ENCODE results near the gene SLC35E2B. TPM values are rescaled to one million over a fixed set of nuclear protein-coding genes. Genes with fewer than 3 reads are reported as not detected.

Gene SLC35E2B
- total and polyA plus RNA-seq, 2 of the 13 experiments (the other 11 are each of a cell fraction or from before 2014, with no cell fraction given): 14.1 to 19.7 TPM

DNA sequence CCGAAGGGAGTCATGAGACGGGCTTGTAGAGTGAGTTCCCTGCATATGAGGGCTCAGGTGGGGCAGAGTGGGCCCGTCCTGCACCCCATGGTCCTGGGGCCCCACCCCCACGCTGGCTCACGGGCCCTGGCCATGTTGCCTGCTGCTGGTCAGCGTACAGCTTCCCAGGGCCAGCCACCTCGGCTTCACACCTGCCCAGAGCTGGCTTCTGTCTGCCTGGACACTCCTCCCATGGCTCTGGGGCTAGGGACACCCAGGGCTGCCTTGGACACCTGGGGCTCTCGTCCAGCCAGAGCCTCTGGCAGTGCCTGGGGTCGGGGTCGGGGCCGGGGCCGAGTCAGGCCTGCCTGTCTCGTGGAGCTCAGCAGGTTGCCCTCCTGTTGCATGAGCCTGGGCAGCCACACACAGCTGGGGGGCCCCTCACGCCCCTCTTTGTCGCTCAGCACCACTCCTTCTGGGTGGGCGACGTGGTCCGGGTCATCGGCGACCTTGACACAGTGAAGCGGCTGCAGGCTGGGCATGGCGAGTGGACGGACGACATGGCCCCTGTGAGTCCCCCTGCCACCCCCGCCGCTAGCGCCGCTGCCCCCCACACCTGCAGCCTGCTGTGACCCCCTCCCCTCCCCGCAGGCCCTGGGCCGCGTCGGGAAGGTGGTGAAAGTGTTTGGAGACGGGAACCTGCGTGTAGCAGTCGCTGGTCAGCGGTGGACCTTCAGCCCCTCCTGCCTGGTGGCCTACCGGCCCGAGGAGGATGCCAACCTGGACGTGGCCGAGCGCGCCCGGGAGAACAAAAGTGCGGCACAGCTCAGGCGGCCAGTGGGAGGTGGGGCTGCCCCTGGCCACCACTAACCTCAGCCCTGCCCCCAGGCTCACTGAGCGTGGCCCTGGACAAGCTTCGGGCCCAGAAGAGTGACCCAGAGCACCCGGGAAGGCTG lies 66.1 kb downstream of the SLC35E2B start:
- H3K9ac ChIP-seq (ENCODE audit: insufficient read depth, low read depth, low read length): no peak overlapping the region
- ATAC-seq (no peak), DNase-seq (ENCODE audit: low spot score) (no peak), FAIRE-seq (no peak)
- ChIA-PET CTCF (ENCODE audit: low intra/inter-chr PET ratio, low total read pairs) (no interaction called here), POLR2A (no interaction called here)
- intact Hi-C loops (cut with micrococcal nuclease; ENCODE audit: unreplicated experiment): no loop called here
- TF ChIP-seq, protein P1, sequence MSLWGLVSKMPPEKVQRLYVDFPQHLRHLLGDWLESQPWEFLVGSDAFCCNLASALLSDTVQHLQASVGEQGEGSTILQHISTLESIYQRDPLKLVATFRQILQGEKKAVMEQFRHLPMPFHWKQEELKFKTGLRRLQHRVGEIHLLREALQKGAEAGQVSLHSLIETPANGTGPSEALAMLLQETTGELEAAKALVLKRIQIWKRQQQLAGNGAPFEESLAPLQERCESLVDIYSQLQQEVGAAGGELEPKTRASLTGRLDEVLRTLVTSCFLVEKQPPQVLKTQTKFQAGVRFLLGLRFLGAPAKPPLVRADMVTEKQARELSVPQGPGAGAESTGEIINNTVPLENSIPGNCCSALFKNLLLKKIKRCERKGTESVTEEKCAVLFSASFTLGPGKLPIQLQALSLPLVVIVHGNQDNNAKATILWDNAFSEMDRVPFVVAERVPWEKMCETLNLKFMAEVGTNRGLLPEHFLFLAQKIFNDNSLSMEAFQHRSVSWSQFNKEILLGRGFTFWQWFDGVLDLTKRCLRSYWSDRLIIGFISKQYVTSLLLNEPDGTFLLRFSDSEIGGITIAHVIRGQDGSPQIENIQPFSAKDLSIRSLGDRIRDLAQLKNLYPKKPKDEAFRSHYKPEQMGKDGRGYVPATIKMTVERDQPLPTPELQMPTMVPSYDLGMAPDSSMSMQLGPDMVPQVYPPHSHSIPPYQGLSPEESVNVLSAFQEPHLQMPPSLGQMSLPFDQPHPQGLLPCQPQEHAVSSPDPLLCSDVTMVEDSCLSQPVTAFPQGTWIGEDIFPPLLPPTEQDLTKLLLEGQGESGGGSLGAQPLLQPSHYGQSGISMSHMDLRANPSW (CRISPR knock-in tag; IDR thresholded peaks at IDR 0.05; ENCODE audit: borderline replicate concordance): no peak
- TF ChIP-seq, protein P2, sequence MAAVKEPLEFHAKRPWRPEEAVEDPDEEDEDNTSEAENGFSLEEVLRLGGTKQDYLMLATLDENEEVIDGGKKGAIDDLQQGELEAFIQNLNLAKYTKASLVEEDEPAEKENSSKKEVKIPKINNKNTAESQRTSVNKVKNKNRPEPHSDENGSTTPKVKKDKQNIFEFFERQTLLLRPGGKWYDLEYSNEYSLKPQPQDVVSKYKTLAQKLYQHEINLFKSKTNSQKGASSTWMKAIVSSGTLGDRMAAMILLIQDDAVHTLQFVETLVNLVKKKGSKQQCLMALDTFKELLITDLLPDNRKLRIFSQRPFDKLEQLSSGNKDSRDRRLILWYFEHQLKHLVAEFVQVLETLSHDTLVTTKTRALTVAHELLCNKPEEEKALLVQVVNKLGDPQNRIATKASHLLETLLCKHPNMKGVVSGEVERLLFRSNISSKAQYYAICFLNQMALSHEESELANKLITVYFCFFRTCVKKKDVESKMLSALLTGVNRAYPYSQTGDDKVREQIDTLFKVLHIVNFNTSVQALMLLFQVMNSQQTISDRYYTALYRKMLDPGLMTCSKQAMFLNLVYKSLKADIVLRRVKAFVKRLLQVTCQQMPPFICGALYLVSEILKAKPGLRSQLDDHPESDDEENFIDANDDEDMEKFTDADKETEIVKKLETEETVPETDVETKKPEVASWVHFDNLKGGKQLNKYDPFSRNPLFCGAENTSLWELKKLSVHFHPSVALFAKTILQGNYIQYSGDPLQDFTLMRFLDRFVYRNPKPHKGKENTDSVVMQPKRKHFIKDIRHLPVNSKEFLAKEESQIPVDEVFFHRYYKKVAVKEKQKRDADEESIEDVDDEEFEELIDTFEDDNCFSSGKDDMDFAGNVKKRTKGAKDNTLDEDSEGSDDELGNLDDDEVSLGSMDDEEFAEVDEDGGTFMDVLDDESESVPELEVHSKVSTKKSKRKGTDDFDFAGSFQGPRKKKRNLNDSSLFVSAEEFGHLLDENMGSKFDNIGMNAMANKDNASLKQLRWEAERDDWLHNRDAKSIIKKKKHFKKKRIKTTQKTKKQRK (IDR thresholded peaks at IDR 0.05; ENCODE audit: low read length): no peak
- TF ChIP-seq SRF (IDR thresholded peaks at IDR 0.05; ENCODE audit: low read depth, low read length) (no peak), HIVEP1 (CRISPR knock-in tag; IDR thresholded peaks at IDR 0.05) (no peak), TBL1XR1 (IDR thresholded peaks at IDR 0.05; ENCODE audit: borderline replicate concordance, low read length, partially characterized antibody) (no peak), ZNF160 (CRISPR knock-in tag; IDR thresholded peaks at IDR 0.05) (no peak), POLR2AphosphoS5 (IDR thresholded peaks at IDR 0.05; ENCODE audit: low read depth, low read length) (no peak), KLF15 (CRISPR knock-in tag; IDR thresholded peaks at IDR 0.05; ENCODE audit: borderline replicate concordance) (no peak), ZNF230 (CRISPR knock-in tag; IDR thresholded peaks at IDR 0.05) (no peak), ZMYM2 (CRISPR knock-in tag; IDR thresholded peaks at IDR 0.05) (no peak), KLF13 (CRISPR knock-in tag; IDR thresholded peaks at IDR 0.05) (no peak), ZNF331 (CRISPR knock-in tag; IDR thresholded peaks at IDR 0.05) (no peak)
- TF ChIP-seq, protein P3, sequence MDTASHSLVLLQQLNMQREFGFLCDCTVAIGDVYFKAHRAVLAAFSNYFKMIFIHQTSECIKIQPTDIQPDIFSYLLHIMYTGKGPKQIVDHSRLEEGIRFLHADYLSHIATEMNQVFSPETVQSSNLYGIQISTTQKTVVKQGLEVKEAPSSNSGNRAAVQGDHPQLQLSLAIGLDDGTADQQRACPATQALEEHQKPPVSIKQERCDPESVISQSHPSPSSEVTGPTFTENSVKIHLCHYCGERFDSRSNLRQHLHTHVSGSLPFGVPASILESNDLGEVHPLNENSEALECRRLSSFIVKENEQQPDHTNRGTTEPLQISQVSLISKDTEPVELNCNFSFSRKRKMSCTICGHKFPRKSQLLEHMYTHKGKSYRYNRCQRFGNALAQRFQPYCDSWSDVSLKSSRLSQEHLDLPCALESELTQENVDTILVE (CRISPR knock-in tag; IDR thresholded peaks at IDR 0.05): no peak
- TF ChIP-seq, protein P4, sequence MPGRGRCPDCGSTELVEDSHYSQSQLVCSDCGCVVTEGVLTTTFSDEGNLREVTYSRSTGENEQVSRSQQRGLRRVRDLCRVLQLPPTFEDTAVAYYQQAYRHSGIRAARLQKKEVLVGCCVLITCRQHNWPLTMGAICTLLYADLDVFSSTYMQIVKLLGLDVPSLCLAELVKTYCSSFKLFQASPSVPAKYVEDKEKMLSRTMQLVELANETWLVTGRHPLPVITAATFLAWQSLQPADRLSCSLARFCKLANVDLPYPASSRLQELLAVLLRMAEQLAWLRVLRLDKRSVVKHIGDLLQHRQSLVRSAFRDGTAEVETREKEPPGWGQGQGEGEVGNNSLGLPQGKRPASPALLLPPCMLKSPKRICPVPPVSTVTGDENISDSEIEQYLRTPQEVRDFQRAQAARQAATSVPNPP (CRISPR knock-in tag; IDR thresholded peaks at IDR 0.05): no peak
- no peaks in the 10 kb centered on the region for H3K9me3 ChIP-seq (ENCODE audit: low read length)
- 96% methylated on average over 21 of the region's 48 CpGs for WGBS (ENCODE audit: low lambda C conversion rate)
- H3K4me3 ChIP-seq (replicated peaks in 1 of 3; ENCODE audit: insufficient read depth in 1 of 3, low read depth in 2 of 3, low read length in 3 of 3): no peak overlapping the region
- H4K20me1 ChIP-seq (ENCODE audit: insufficient read depth, low read length): no peaks in the 10 kb centered on the region
- H3K27me3 ChIP-seq (ENCODE audit: control insufficient read depth in 1 of 2, insufficient read depth in 2 of 2, low read length in 2 of 2): no peaks in the 10 kb centered on the region
- H3K27ac ChIP-seq (ENCODE audit: extremely low read length, insufficient read depth, low read length): no peak overlapping the region
- no peaks in the 10 kb centered on the region for H3K4me1 ChIP-seq (ENCODE audit: insufficient read depth, low read length)
- H3K4me2 ChIP-seq (ENCODE audit: low read depth, low read length): no peak overlapping the region
- H3K36me3 ChIP-seq (replicated peaks in 1 of 2; ENCODE audit: control insufficient read depth in 1 of 2, insufficient read depth in 2 of 2, low read length in 2 of 2): peaks cover 0 to 2% of the 10 kb centered on the region in 2 experiments; a peak in 1 of 5 replicates
- BruUV-seq (replicated peaks): no TSS peak
- in situ Hi-C loops (cut with HindIII; ENCODE audit: extremely low pct_ligation_motif_present, low pct_unique_long_range_greater_than_20kb): no loop called here
- H2AFZ ChIP-seq (ENCODE audit: low read length): no peak overlapping the region
- no peaks in the 10 kb centered on the region for H3K79me2 ChIP-seq (ENCODE audit: insufficient read depth, low read length)

Data from HepG2 (cell line).